Measurements from ENCODE around the gene LOXHD1.

DNA sequence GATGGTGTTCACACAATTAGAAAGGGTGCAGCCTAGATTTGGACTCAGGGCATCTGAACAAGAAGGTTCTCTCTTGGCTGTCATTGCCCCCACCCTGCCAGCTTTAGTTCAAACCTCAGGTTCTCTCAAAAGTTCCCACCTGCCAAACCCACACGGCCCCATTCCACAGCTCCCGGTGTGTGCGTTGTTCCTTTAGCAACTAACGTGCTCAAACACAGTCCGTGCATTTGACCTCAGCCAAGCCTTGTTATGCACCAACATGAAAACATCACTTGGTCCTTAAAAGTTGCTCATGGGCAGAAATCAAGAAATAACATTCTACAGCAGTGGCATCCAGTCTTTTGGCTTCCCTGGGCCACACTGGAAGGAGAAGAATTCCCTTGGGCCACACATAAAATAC lies 32.0 kb downstream of the LOXHD1 start:
- TF ChIP-seq MYC (IDR thresholded peaks at IDR 0.05; ENCODE audit: low read depth, low read length) (no peak), POLR2A (IDR thresholded peaks at IDR 0.05; ENCODE audit: extremely low read depth, insufficient read length) (no peak)
- TF ChIP-seq, protein P1, sequence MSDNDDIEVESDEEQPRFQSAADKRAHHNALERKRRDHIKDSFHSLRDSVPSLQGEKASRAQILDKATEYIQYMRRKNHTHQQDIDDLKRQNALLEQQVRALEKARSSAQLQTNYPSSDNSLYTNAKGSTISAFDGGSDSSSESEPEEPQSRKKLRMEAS (IDR thresholded peaks at IDR 0.05; ENCODE audit: low read depth, low read length): no peak
